Activated naive CD4-positive, alpha-beta T cell treated with anti-CD3 and anti-CD28 coated beads, Interleukin-2, amount 50 U/mL, for 72 hours (primary cell): ENCODE data around the gene MICAL3. TPM values are rescaled to one million over a fixed set of nuclear protein-coding genes. Genes with fewer than 3 reads are reported as not detected.

ENCODE experiments used
- ATAC-seq, 2 donors: fragments of 150-1000 bp; cut with Tn5 transposase; 2 replicates each; pipeline ENCODE4 v1.10.0; 2021; ENCODE audit warnings: mild to moderate bottlenecking in 2 of 2, moderate library complexity in 2 of 2
- DNase-seq, 2 donors: peaks; one replicate each; pipeline ENCODE4 v3.0.0; 2021 to 2022; ENCODE audit warnings: low spot score in 2 of 2
- H3K27ac Mint-ChIP-seq, 2 donors: one replicate each; pipeline ENCODE4 v1.8.0; 2022; ENCODE audit warnings: mild to moderate bottlenecking in 2 of 2, mixed read lengths in 2 of 2
- H3K36me3 Mint-ChIP-seq, 2 donors: one replicate each; pipeline ENCODE4 v1.8.0; 2022; ENCODE audit warnings: mixed read lengths in 2 of 2
- H3K9me3 Mint-ChIP-seq, 2 donors: one replicate each; pipeline ENCODE4 v1.8.0; 2022; ENCODE audit warnings: mixed read lengths in 2 of 2
- total RNA-seq, 2 donors: library from RNA; stranded (reverse); gene quantifications; one replicate each; pipeline ENCODE4 v1.2.3, GENCODE V29; 2022

Gene MICAL3
- total RNA-seq, 2 donors from 2014 or later, result 19.5 to 30.2 TPM

DNA sequence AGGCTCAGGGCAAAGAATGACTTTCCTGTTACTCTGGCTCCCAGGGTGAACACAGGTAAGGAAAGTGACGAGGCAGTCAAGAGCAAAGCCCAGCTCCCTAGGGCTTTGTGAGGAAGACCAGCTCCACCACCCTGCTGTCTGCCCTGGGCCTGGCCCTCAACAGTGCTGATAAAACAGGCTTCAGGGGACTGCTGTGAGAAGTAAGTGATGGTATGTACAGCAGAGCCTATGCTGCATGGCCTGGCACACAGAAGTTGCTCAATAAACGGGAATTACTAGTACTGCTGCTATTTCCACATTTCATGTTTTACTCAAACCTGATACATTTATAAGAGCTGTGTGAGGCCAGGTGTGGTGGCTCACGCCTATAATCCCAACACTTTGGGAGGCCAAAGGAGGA lies 50.3 kb downstream of the MICAL3 start:
- Mint-ChIP-seq H3K9me3 (no peaks in the 10 kb centered on the region), H3K27ac (no peak overlapping the region), H3K36me3 (no peaks in the 10 kb centered on the region)
- DNase-seq, result no peak
- no peak for ATAC-seq

DNA sequence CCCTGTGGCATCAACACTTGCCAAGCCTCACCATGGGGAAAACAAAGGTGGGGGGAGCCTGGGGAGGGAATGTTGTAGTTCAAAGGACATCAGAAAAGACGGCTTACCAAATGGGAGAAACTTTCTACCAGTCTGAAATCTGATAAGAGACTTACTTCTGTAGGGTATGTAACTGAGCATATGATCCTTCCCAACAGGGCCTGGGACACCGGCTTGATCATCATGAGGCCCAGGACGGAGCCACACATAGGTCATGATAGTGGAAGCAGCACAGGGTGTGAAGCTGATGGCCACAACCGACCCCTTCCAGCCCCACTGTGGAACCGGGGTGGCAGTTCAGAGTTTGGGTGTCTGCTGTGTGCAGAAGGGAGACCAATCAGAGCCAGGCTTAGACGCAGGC lies 51.1 kb downstream of the MICAL3 start:
- no peak overlapping the region for H3K27ac Mint-ChIP-seq
- H3K36me3 Mint-ChIP-seq, result no peaks in the 10 kb centered on the region
- H3K9me3 Mint-ChIP-seq, result no peaks in the 10 kb centered on the region
- ATAC-seq (no peak), DNase-seq (no peak)

DNA sequence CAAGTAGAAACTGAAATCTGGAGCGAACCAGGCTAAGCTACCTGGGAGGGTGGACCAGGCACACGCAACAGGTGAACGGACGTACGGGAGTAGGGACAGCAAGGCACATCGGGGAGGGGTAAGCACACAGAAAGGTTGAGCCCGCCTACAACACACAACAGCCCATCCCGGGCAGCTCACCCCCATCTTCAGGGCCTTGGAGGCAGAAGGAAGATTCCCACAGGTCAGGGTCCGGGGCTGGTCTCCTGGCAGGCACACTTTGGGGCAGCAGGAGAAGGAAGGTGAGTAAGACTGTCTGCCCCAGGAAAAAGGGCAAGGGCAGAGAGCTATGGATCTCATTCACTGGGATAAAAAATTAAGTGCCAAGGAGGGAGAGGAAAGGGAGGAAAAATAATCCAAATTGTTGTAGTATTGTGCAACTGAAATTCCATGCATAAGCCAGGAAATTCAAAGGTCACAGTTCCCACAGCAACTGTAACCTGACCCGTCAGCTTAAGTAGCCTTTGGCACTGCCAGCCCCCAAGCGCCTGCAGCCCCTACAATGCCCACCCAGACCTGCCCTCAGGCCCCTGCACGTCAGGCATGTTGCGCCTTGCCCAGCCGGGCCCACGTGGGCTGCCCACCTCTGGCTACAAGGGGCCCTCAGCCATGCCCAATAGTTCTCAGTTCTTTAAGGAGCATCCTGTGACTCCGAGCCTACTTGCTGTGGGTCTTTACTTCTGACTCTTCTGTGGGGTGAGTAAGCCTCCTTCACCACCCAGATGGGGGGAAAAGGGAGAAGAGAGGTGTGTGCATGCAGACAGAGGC lies 51.8 kb downstream of the MICAL3 start:
- ATAC-seq (no peak), DNase-seq (no peak)
- no peaks in the 10 kb centered on the region for H3K9me3 Mint-ChIP-seq
- no peaks in the 10 kb centered on the region for H3K36me3 Mint-ChIP-seq
- H3K27ac Mint-ChIP-seq, result peak overlapping the region in 1 of 2 donors; percentile 25

DNA sequence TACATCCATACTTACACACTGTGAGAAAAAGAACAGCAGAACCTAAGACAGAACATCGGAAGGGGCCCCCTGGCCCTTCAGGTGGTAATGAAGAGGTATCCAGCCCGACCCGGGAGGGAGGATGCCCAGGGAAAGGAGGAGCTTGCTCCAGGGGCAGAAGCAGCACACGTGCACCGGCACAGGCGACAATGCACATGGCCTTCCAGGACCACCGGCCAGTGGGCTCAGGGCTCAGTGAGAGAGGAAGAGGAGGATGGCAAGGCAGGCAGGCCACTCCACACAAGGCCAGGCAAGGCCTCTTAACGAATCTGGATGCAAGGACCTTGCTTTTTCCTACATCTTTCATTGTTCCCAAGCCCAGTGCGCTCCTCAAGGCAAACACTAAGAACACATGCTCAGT lies 52.6 kb downstream of the MICAL3 start:
- no peaks in the 10 kb centered on the region for H3K9me3 Mint-ChIP-seq
- no peaks in the 10 kb centered on the region for H3K36me3 Mint-ChIP-seq
- H3K27ac Mint-ChIP-seq, result peak overlapping the region; percentile 24 to 25
- ATAC-seq, result no peak
- DNase-seq, result no peak

DNA sequence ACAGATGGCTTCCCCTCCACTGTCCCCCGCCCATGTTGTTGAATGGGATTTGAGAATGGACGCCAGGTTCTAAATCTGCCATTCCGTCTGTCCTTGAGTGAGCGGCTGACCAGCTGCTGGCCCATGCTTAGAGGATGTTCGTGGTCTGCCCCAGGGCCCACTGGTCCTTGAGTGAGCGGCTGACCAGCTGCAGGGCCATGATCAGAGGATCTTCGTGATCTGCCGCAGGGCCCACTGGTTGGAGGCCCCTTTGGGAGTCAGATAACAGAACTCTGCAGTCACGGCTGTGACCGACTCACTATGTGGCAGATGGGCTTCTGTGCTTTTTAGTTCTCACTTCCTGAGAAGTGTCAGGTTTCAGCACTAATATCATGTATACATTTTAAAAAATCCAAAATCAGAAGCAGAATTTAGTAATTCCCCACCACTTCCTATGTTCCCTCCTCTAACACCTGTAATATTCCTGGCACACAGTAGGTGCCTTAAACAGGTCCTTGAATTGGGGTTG lies 54.1 kb downstream of the MICAL3 start:
- no peaks in the 10 kb centered on the region for H3K36me3 Mint-ChIP-seq
- no peaks in the 10 kb centered on the region for H3K9me3 Mint-ChIP-seq
- no peak overlapping the region for H3K27ac Mint-ChIP-seq
- DNase-seq, result no peak
- ATAC-seq, result no peak

DNA sequence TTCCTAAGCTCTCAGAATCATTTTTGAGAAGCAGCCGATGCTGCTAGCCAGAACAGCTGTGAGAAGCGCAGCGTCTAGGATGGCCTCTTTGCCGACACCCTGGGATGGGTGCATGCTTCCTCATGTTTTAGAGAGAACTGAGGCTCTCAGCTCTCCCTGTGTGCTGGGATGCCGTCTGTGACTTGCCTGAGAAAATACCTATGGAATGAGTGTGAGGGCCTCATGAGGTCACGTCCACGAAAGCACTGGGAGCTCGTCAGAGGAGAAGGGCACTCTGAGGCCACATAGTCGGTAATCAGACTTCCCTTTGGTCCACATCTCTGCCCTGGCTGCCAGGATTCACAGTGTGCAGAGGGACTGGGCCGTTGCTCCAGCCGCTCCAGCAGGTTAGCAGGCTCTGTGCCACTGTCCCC lies 54.7 kb downstream of the MICAL3 start:
- Mint-ChIP-seq H3K9me3 (no peaks in the 10 kb centered on the region), H3K27ac (no peak overlapping the region), H3K36me3 (no peaks in the 10 kb centered on the region)
- DNase-seq (no peak), ATAC-seq (no peak)

DNA sequence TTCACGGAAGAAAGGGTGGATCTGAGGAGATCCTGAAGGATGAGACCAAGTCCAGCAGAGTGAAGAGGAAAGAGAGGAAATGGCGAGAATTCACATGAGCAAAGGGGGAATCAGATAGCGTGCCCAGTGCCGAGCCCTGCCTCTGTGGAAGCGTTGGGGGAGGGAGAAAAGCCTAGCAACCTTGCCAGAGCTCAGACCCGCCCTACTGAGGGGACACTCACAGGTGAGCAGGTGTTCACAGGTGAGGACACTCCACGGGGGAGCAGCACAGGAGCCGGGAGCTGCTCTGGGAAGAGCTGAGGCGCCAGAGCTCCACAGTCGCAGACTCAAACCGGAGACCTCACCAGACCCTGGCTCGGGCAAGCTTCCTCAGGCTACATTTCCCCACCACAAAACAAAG lies 56.2 kb downstream of the MICAL3 start:
- H3K27ac Mint-ChIP-seq, result no peak overlapping the region
- no peaks in the 10 kb centered on the region for H3K9me3 Mint-ChIP-seq
- ATAC-seq (no peak), DNase-seq (no peak)
- H3K36me3 Mint-ChIP-seq, result no peaks in the 10 kb centered on the region

DNA sequence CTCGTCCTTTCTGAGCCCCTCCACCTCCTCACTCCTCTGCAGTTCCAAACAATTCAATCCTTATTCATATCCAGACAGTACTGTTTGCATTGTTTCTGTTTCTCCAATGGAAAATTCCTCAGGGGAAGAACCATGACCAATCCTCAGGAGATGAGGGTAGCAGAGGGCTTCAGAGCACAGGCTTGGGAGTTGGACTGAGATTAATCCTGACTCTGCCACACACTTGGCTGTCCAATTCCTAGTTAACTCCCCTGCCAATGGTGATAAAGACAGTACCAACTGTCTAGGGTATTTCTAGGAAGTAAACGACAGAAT lies 58.0 kb downstream of the MICAL3 start:
- no peak for ATAC-seq
- H3K27ac Mint-ChIP-seq, result peak overlapping the region in 1 of 2 donors; percentile 22
- DNase-seq, result no peak
- H3K36me3 Mint-ChIP-seq, result no peaks in the 10 kb centered on the region
- H3K9me3 Mint-ChIP-seq, result no peaks in the 10 kb centered on the region

DNA sequence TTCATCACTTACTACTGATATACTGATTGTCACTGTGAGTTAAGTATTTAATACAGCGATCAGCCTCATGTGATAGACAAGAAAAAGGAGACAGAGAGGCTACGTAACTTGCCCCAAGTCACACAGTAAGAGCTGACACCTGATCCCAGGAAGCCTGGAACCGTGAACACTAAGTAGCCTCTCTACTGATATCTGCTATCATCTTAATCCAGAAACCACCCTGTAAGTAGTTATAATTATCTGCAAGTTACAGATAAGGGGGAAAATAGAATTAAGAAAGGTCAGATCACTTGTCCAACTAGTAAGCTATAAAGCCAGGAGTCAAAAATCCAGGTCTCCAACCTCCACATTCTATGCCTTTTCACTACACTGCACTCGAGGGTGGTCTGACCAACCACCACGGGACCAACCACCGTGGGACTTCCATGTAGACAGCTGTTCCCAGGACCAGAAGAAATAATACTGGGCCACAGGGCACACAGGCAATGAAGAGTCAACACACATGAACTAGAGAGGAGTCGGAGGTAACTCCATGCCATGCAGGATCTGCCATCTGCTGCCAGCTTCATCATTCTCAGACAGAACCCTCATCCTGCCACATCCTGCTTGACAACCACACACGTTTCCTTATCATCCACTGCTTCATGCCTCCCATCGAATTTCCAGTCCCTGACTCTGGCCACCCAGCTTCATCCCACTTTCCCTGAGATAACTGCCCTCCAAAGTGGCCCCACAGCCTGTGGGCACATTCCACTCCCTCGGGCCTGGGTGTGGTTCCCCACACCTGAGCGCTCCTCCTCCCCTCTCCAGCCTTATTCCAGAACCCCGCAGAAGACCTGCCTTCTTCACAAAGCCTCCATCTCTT lies 58.6 kb downstream of the MICAL3 start:
- DNase-seq (no peak), ATAC-seq (no peak)
- no peaks in the 10 kb centered on the region for H3K9me3 Mint-ChIP-seq
- no peaks in the 10 kb centered on the region for H3K36me3 Mint-ChIP-seq
- H3K27ac Mint-ChIP-seq, result peak overlapping the region in 1 of 2 donors; percentile 22

DNA sequence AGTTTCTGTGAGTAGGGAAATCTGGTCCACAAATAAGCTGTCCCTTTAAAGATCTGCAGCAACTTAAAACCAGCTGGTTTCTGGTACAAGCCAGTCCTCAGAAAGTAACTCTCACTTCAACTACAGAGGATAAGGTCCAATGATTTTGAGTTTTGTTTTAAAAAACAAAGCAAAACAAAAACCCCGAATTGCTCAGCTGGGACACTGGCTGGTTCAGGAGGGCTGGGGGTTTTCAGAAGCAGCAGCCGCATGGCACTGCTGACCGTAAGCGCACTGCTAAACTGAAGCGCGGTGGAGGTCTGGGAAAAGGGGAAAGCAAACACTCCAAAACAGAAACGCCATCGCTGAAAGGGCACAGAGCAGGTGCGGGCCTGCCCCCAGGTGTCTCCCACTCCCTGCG lies 59.7 kb downstream of the MICAL3 start:
- Mint-ChIP-seq H3K9me3 (no peaks in the 10 kb centered on the region), H3K27ac (no peak overlapping the region), H3K36me3 (no peaks in the 10 kb centered on the region)
- no peak for ATAC-seq
- DNase-seq, result no peak

DNA sequence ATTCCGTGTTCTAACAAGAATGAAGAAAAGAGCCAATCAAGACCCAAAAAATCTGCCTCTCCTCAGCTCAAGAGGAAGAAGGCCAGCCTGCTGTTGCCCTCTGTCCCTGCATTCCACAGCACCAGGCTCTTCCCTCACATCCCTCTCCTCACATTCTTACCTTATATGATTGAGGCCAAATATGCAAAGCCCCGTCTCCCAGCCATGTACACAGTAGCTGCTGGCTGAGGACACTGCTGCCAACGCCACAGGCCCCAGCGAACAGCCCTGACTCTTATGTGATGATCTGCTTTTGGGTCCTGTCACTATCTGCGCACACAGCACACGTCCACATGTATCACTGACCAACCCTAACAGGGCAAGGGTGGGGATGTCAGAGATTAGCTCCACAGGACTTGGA lies 60.2 kb downstream of the MICAL3 start:
- no peak overlapping the region for H3K27ac Mint-ChIP-seq
- no peak for ATAC-seq
- no peaks in the 10 kb centered on the region for H3K9me3 Mint-ChIP-seq
- no peak for DNase-seq
- H3K36me3 Mint-ChIP-seq, result no peaks in the 10 kb centered on the region

DNA sequence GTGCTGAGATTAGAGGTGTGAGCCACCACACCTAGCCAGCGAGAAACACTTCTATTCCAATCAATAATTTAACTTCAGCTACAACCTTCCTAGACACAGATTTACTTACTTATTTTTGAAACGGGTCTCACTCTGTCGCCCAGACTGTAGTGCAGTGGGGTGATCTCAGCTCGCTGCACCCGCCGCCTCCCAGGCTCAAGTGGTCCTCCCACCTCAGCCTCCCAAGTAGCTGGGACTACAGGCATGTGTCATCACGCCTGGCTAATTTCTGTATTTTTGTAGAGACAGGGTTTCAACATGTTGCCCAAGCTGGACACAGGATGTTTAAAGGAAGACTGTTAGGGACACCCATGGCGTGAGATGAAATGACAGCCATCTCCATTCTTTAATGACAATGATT lies 61.3 kb downstream of the MICAL3 start:
- no peak for ATAC-seq
- no peaks in the 10 kb centered on the region for H3K36me3 Mint-ChIP-seq
- no peak for DNase-seq
- no peaks in the 10 kb centered on the region for H3K9me3 Mint-ChIP-seq
- H3K27ac Mint-ChIP-seq, result no peak overlapping the region

DNA sequence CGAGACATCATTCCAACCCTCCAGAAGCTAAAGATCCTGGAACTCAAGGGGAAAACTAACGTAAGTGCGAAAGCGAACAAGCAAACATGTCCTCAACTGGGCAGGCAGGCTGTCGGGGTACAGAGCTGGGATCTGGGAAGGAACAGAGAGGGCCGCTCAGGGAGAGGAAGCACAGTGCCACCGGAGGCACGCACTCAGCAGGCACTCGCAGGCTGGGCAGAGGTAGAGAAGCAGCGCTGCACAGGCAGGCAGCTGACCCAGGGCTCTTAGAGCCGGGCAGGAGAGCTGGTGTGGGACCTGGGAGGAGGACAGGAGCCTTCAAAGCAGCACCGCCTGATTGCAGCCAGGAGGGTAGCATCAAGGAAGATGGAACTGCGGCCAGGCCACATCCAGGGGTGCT lies 62.2 kb downstream of the MICAL3 start:
- peak overlapping the region in 1 of 2 donors; percentile 44 for H3K27ac Mint-ChIP-seq
- H3K9me3 Mint-ChIP-seq, result no peaks in the 10 kb centered on the region
- DNase-seq, result no peak
- H3K36me3 Mint-ChIP-seq, result no peaks in the 10 kb centered on the region
- ATAC-seq, result no peak

DNA sequence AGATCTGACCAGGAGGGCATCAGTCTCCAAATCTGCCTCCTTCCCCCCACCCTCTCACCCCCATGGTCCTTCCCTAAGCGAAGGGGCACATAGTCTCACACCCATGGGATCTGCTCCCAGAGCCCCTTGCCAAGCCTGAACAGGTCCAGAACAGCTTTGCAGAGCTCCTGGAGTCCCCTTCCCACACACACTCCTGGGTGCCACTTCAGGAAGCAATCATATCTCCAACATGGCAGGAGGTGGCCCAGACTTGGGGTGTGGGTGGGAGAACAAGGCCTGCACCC lies 63.0 kb downstream of the MICAL3 start:
- DNase-seq, result no peak
- no peak for ATAC-seq
- Mint-ChIP-seq H3K27ac (no peak overlapping the region), H3K36me3 (no peaks in the 10 kb centered on the region), H3K9me3 (no peaks in the 10 kb centered on the region)

DNA sequence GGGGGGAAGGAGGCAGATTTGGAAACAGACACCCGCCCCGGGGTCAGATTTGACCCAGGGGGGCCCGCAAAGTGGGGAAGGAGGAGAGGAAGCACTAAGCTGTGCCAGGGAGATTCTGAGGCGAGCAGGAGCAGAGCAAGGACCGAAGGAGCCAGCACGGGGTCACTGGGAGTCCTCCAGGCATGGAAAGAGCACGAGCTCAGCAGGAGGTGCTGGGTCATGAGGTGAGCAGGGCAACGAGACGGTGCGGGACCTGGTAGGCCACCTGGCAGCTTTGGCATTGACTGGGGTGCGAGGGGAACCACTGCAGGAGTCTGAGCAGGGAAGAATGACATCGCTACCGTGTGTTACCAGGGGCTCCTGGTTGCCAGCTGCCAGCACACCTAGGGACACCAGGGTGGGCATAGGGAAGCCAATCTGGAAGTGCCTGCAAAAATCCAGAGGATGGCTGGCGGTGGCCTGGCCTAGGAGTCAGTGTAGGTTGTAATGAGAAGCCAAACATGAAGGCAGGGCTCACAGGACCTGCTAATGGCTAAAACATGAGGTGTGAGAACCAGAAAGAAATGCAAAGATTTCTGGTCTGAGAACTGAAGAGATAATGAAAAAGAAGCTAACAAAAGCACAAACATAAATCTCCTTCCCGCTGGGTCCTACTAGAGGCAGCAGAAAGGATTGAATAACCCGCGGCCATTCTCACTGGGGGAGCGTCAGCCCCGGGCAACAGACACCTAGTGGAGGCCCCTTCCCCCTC lies 63.5 kb downstream of the MICAL3 start:
- Mint-ChIP-seq H3K27ac (no peak overlapping the region), H3K9me3 (no peaks in the 10 kb centered on the region), H3K36me3 (no peaks in the 10 kb centered on the region)
- DNase-seq (no peak), ATAC-seq (no peak)

DNA sequence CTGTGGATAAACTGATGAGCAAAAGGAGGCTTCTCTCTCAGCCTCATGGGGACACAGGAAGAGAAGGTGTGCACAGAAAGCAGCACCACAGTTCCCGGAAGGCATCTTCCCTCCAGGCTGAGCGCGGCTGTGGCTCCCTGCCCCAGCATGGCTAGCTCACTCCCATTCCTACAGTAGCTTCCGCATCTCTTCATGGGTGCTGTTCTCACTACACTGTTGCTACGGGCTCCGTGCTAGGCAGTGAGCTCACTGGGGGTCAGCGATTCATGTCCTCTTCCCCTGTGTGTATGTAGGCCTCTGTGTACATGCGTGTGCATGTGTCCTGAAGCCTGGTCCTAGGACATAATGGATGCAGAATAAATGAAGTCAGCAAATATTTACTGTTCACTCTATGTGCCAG lies 64.3 kb downstream of the MICAL3 start:
- Mint-ChIP-seq H3K9me3 (no peaks in the 10 kb centered on the region), H3K27ac (no peak overlapping the region), H3K36me3 (no peaks in the 10 kb centered on the region)
- DNase-seq, result no peak
- ATAC-seq, result no peak

DNA sequence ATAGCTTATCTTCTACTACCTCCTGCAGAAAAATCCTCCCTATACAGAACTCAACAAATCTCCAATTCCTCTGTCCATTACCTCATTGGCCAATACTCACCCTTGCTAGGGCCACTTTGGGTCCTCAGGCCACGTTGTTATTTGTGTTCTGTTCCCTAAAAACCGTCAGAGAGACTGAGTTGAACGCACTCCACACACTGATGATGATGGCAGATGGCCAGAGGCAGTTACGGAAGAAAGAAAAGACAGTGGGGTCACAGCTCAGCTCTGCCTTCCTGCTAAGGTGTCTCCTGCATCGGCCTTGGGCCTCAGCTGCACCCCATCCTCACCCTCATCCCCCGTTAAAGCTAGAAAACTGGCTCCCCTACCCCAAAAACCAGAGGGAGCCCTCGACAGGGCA lies 66.2 kb downstream of the MICAL3 start:
- DNase-seq (peak in 1 of 2 donors; percentile 26), ATAC-seq (no peak)
- Mint-ChIP-seq H3K36me3 (no peaks in the 10 kb centered on the region), H3K27ac (no peak overlapping the region), H3K9me3 (no peaks in the 10 kb centered on the region)
